ENCODE measurements around the gene CRIM1.

DNA sequence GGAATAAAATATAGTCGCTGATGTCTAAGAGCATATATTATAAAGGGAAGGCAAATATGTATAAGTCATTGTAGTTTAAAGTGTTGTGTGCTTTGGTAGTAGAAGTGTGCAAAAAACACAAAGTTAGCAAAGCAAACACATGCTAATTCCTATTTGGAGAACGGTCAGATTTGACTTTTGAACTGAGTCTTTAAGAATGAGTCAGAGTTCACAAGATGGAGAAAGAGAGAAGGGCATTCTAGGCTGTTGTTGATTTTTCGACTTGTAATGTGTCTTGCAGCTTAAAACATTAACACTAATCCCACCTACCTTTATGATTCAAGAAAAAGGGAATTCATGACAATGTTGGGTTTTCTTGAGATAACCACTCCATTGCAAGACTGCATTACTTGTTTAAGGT, 98.1 kb downstream of the CRIM1 start:
- TF ChIP-seq, protein P1, sequence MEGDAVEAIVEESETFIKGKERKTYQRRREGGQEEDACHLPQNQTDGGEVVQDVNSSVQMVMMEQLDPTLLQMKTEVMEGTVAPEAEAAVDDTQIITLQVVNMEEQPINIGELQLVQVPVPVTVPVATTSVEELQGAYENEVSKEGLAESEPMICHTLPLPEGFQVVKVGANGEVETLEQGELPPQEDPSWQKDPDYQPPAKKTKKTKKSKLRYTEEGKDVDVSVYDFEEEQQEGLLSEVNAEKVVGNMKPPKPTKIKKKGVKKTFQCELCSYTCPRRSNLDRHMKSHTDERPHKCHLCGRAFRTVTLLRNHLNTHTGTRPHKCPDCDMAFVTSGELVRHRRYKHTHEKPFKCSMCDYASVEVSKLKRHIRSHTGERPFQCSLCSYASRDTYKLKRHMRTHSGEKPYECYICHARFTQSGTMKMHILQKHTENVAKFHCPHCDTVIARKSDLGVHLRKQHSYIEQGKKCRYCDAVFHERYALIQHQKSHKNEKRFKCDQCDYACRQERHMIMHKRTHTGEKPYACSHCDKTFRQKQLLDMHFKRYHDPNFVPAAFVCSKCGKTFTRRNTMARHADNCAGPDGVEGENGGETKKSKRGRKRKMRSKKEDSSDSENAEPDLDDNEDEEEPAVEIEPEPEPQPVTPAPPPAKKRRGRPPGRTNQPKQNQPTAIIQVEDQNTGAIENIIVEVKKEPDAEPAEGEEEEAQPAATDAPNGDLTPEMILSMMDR (IDR thresholded peaks at IDR 0.05) = no peak
- TF ChIP-seq POLR2A (IDR thresholded peaks at IDR 0.05) (no peak), EP300 (IDR thresholded peaks at IDR 0.05; ENCODE audit: low read depth) (no peak), POLR2AphosphoS5 (IDR thresholded peaks at IDR 0.05) (no peak)
